ENCODE measurements around the gene MN1.

MN1 gene

GRCh38 chr22:27846910-27847309 lies 45.4 kb upstream of the MN1 start:
- Histone ChIP-seq H3K27ac (ENCODE audit: low read depth, low read length) (no peak overlapping the region), H3K79me2 (ENCODE audit: control insufficient read depth, low read length) (no peaks in the 10 kb centered on the region), H3K4me2 (ENCODE audit: low read length) (no peak overlapping the region), H3K9me2 (replicated peaks; ENCODE audit: control insufficient read depth, low read length) (no peaks in the 10 kb centered on the region), H3K4me1 (ENCODE audit: control insufficient read depth, low read length) (no peaks in the 10 kb centered on the region), H3K9me3 (ENCODE audit: control insufficient read depth, insufficient read depth, low read length) (no peaks in the 10 kb centered on the region), H4K20me1 (ENCODE audit: control insufficient read depth, insufficient read depth, low read depth, low read length) (no peaks in the 10 kb centered on the region), H3K27me3 (ENCODE audit: control insufficient read depth, low read length) (no peaks in the 10 kb centered on the region), H3F3A (ENCODE audit: control insufficient read depth, insufficient read depth) (no peaks in the 10 kb centered on the region), H3K36me3 (ENCODE audit: control insufficient read depth, low read length) (peaks cover 28% of the 10 kb centered on the region), H3K4me3 (ENCODE audit: low read length) (no peak overlapping the region)
- no peak for TF ChIP-seq EZH2phosphoT487 (IDR thresholded peaks at IDR 0.05; ENCODE audit: borderline replicate concordance, low read length)
- TF ChIP-seq CTCF (IDR thresholded peaks at IDR 0.05; ENCODE audit: low read depth, low read length, poor library complexity, severe bottlenecking) = no peak

- H3K27me3 ChIP-seq (ENCODE audit: control insufficient read depth, low read length) = no peaks in the 10 kb centered on the region
- H3K9me3 ChIP-seq (ENCODE audit: control insufficient read depth, insufficient read depth, low read length) = no peaks in the 10 kb centered on the region
- H3K36me3 ChIP-seq (ENCODE audit: control insufficient read depth, low read length) = peaks cover 21% of the 10 kb centered on the region
- no peaks in the 10 kb centered on the region for H4K20me1 ChIP-seq (ENCODE audit: control insufficient read depth, insufficient read depth, low read depth, low read length)
- TF ChIP-seq EZH2phosphoT487 (IDR thresholded peaks at IDR 0.05; ENCODE audit: borderline replicate concordance, low read length) = no peak
- no peak for TF ChIP-seq CTCF (IDR thresholded peaks at IDR 0.05; ENCODE audit: low read depth, low read length, poor library complexity, severe bottlenecking)
- H3K4me2 ChIP-seq (ENCODE audit: low read length) = no peak overlapping the region
- no peaks in the 10 kb centered on the region for H3F3A ChIP-seq (ENCODE audit: control insufficient read depth, insufficient read depth)
- H3K79me2 ChIP-seq (ENCODE audit: control insufficient read depth, low read length) = no peaks in the 10 kb centered on the region
- H3K4me3 ChIP-seq (ENCODE audit: low read length) = no peak overlapping the region
- H3K27ac ChIP-seq (ENCODE audit: low read depth, low read length) = no peak overlapping the region
- H3K9me2 ChIP-seq (replicated peaks; ENCODE audit: control insufficient read depth, low read length) = no peaks in the 10 kb centered on the region
- H3K4me1 ChIP-seq (ENCODE audit: control insufficient read depth, low read length) = no peaks in the 10 kb centered on the region
Observed at GRCh38 chr22:27846248-27846757, 44.7 kb upstream of the MN1 start.

- Histone ChIP-seq H3F3A (ENCODE audit: control insufficient read depth, insufficient read depth) (no peaks in the 10 kb centered on the region), H4K20me1 (ENCODE audit: control insufficient read depth, insufficient read depth, low read depth, low read length) (no peaks in the 10 kb centered on the region), H3K4me1 (ENCODE audit: control insufficient read depth, low read length) (no peaks in the 10 kb centered on the region), H3K27me3 (ENCODE audit: control insufficient read depth, low read length) (no peaks in the 10 kb centered on the region), H3K4me2 (ENCODE audit: low read length) (no peak overlapping the region), H3K27ac (ENCODE audit: low read depth, low read length) (no peak overlapping the region), H3K36me3 (ENCODE audit: control insufficient read depth, low read length) (peaks cover 15% of the 10 kb centered on the region), H3K9me2 (replicated peaks; ENCODE audit: control insufficient read depth, low read length) (no peaks in the 10 kb centered on the region), H3K79me2 (ENCODE audit: control insufficient read depth, low read length) (no peaks in the 10 kb centered on the region), H3K4me3 (ENCODE audit: low read length) (no peak overlapping the region), H3K9me3 (ENCODE audit: control insufficient read depth, insufficient read depth, low read length) (no peaks in the 10 kb centered on the region)
- TF ChIP-seq CTCF (IDR thresholded peaks at IDR 0.05; ENCODE audit: low read depth, low read length, poor library complexity, severe bottlenecking) (no peak), EZH2phosphoT487 (IDR thresholded peaks at IDR 0.05; ENCODE audit: borderline replicate concordance, low read length) (no peak)
Observed at GRCh38 chr22:27845644-27846043, 44.1 kb upstream of the MN1 start.

Measured in DOHH2 (cell line).